ENCODE data around the gene LPCAT2. TPM values are rescaled to one million over a fixed set of nuclear protein-coding genes. Genes with fewer than 3 reads are reported as not detected.

The LPCAT2 gene
- total and polyA plus RNA-seq, 2 of the 13 experiments (the other 11 are each of a cell fraction or from before 2014, with no cell fraction given), result 9.9 to 17.6 TPM

- no peaks in the 10 kb centered on the region for H3K4me1 ChIP-seq (ENCODE audit: insufficient read depth, low read length)
- no peaks in the 10 kb centered on the region for H3K36me3 ChIP-seq (replicated peaks in 1 of 2; ENCODE audit: control insufficient read depth in 1 of 2, insufficient read depth in 2 of 2, low read length in 2 of 2)
- no peak overlapping the region for H3K27ac ChIP-seq (ENCODE audit: extremely low read length, insufficient read depth, low read length)
- TF ChIP-seq KDM2A (CRISPR knock-in tag; IDR thresholded peaks at IDR 0.05; ENCODE audit: borderline replicate concordance, low read depth), result no peak
- peak; percentile 73 to 82 for TF ChIP-seq MAFK (conservative IDR thresholded peaks at IDR 0.05 in 1 of 2, IDR thresholded peaks at IDR 0.05 in 1 of 2; ENCODE audit: low read length in 2 of 2)
- TF ChIP-seq MAFF (IDR thresholded peaks at IDR 0.05; ENCODE audit: low read depth, low read length), result peak; percentile 60
- no peak for TF ChIP-seq ZNF484 (CRISPR knock-in tag; IDR thresholded peaks at IDR 0.05; ENCODE audit: borderline replicate concordance, low read depth)
- intact Hi-C loops (cut with micrococcal nuclease; ENCODE audit: unreplicated experiment) (no loop called here), in situ Hi-C loops (cut with HindIII; ENCODE audit: extremely low pct_ligation_motif_present, low pct_unique_long_range_greater_than_20kb) (no loop called here)
- no peak overlapping the region for H3K4me2 ChIP-seq (ENCODE audit: low read depth, low read length)
- FAIRE-seq (no peak), DNase-seq (ENCODE audit: low spot score) (no peak), ATAC-seq (no peak)
- no peaks in the 10 kb centered on the region for H3K79me2 ChIP-seq (ENCODE audit: insufficient read depth, low read length)
- no TSS peak for BruUV-seq (replicated peaks)
- H2AFZ ChIP-seq (ENCODE audit: low read length), result no peak overlapping the region
- CTCF ChIA-PET (ENCODE audit: low intra/inter-chr PET ratio, low total read pairs), result no interaction called here
- H4K20me1 ChIP-seq (ENCODE audit: insufficient read depth, low read length), result no peaks in the 10 kb centered on the region
- H3K27me3 ChIP-seq (ENCODE audit: control insufficient read depth in 1 of 2, insufficient read depth in 2 of 2, low read length in 2 of 2), result no peaks in the 10 kb centered on the region
- H3K9ac ChIP-seq (ENCODE audit: insufficient read depth, low read depth, low read length), result no peak overlapping the region
- no peak overlapping the region for H3K4me3 ChIP-seq (replicated peaks in 1 of 3; ENCODE audit: insufficient read depth in 1 of 3, low read depth in 2 of 3, low read length in 3 of 3)
- POLR2A ChIA-PET, result no interaction called here
- H3K9me3 ChIP-seq (ENCODE audit: low read length), result no peaks in the 10 kb centered on the region
Observed at GRCh38 chr16:55552621-55553020, 43.7 kb downstream of the LPCAT2 start.

DNA sequence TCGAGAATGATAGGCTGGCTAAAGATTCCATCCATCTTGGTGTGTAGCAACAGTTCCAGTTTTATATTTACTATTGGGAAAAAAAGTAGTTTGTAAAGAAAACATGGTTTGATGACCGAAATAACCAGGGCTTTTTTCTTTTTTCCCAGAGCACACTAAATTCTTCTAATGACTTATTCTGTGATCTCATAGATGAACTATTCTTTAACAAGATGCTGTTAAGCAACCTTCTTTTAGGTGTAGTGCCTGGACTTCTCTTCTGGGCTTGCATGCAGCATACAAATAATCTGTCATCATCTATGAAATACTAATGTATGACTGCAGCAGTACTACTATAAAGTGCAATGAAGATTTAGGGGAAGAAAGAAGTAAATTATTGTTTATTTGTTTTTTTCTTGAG, 46.6 kb downstream of the LPCAT2 start:
- DNase-seq (ENCODE audit: low spot score), result no peak
- Histone ChIP-seq H3K79me2 (ENCODE audit: insufficient read depth, low read length) (no peaks in the 10 kb centered on the region), H3K9ac (ENCODE audit: insufficient read depth, low read depth, low read length) (no peak overlapping the region), H3K4me2 (ENCODE audit: low read depth, low read length) (no peak overlapping the region), H3K4me3 (replicated peaks in 1 of 3; ENCODE audit: insufficient read depth in 1 of 3, low read depth in 2 of 3, low read length in 3 of 3) (no peak overlapping the region), H4K20me1 (ENCODE audit: insufficient read depth, low read length) (no peaks in the 10 kb centered on the region), H3K27me3 (ENCODE audit: control insufficient read depth in 1 of 2, insufficient read depth in 2 of 2, low read length in 2 of 2) (no peaks in the 10 kb centered on the region), H3K27ac (ENCODE audit: extremely low read length, insufficient read depth, low read length) (no peak overlapping the region), H3K4me1 (ENCODE audit: insufficient read depth, low read length) (no peaks in the 10 kb centered on the region), H3K36me3 (replicated peaks in 1 of 2; ENCODE audit: control insufficient read depth in 1 of 2, insufficient read depth in 2 of 2, low read length in 2 of 2) (no peaks in the 10 kb centered on the region), H3K9me3 (ENCODE audit: low read length) (no peaks in the 10 kb centered on the region), H2AFZ (ENCODE audit: low read length) (no peak overlapping the region)
- no peak for FAIRE-seq
- TF ChIP-seq HNRNPL (IDR thresholded peaks at IDR 0.05; ENCODE audit: low read depth, low read length) (no peak), ZNF30 (CRISPR knock-in tag; IDR thresholded peaks at IDR 0.05) (no peak), ZNF83 (CRISPR knock-in tag; IDR thresholded peaks at IDR 0.05; ENCODE audit: borderline replicate concordance) (no peak), ZNF18 (CRISPR knock-in tag; IDR thresholded peaks at IDR 0.05; ENCODE audit: insufficient replicate concordance) (no peak), RFX5 (IDR thresholded peaks at IDR 0.05; ENCODE audit: low read depth, low read length) (no peak), ZNF792 (CRISPR knock-in tag; IDR thresholded peaks at IDR 0.05) (no peak), TAF15 (IDR thresholded peaks at IDR 0.05; ENCODE audit: low read depth, low read length, poor library complexity, severe bottlenecking) (no peak), HOXA9 (CRISPR knock-in tag; IDR thresholded peaks at IDR 0.05; ENCODE audit: borderline replicate concordance) (no peak), TCF12 (IDR thresholded peaks at IDR 0.05) (no peak), TCF12 (CRISPR knock-in tag; IDR thresholded peaks at IDR 0.05) (no peak)
- 57% methylated on average over 2 of the region's 2 CpGs for WGBS (ENCODE audit: low lambda C conversion rate)
- ChIA-PET CTCF (ENCODE audit: low intra/inter-chr PET ratio, low total read pairs) (no interaction called here), POLR2A (no interaction called here)
- intact Hi-C loops (cut with micrococcal nuclease; ENCODE audit: unreplicated experiment), result no loop called here
- BruUV-seq (replicated peaks), result no TSS peak
- no peak for ATAC-seq
- in situ Hi-C loops (cut with HindIII; ENCODE audit: extremely low pct_ligation_motif_present, low pct_unique_long_range_greater_than_20kb), result no loop called here

Data from HepG2 (cell line).